HCT116 (cell line): ENCODE results near the gene RAP1A. TPM values are rescaled to one million over a fixed set of nuclear protein-coding genes. Genes with fewer than 3 reads are reported as not detected.

Experiments
- ATAC-seq: fragments of 200-7000 bp; cut with Tn5 transposase; 2 replicates; pipeline ENCODE4 v1.9.1; 2020; ENCODE audit warnings: mild to moderate bottlenecking, moderate library complexity
- BruUV-seq: library from RNA; stranded (reverse); fragments of 400-500 nt; replicated peaks from 2 replicates; lab custom pipeline; 2021; lab: Mats Ljungman, UMichigan
- CTCF ChIA-PET: fragments of 300-600 bp; sonication (Branson Sonifier 250); formaldehyde crosslinking; loops from one replicate; lab custom pipeline; 2021; ENCODE audit warnings: antibody characterized with exemption; lab: Charles Lee
- POLR2A ChIA-PET: fragments of 300-600, 350-600 bp; sonication (Branson Sonifier 250); formaldehyde crosslinking; loops from one replicate; lab custom pipeline; 2021; ENCODE audit warnings: antibody characterized with exemption; lab: Charles Lee
- RAD21 ChIA-PET, 2 experiments: fragments of 300-600 bp; sonication (Branson Sonifier 250); formaldehyde crosslinking; loops; one replicate each; lab custom pipeline; 2023; ENCODE audit warnings: low total read pairs in 2 of 2; ENCODE audit not compliant: uncharacterized antibody in 2 of 2, unreplicated experiment in 2 of 2, low non-redundant PET in 1 of 2; lab: Charles Lee
- DNase-seq: peaks from one replicate; pipeline ENCODE4 v3.0.0-alpha.2; 2010; ENCODE audit warnings: low read depth, low spot score
- H2AFZ ChIP-seq: fragments of 200-600 bp; shearing (Covaris generic), sonication (generic); 2 replicates; pipeline ENCODE4 v1.6.1; 2017; ENCODE audit warnings: low read depth, mixed run types, mixed read lengths, antibody characterized with exemption, low read length; ENCODE audit not compliant: poor library complexity, severe bottlenecking
- H3K27ac ChIP-seq: 2 replicates; pipeline ENCODE4 v1.5.1; 2012; ENCODE audit warnings: low read depth, low read length
- H3K27me3 ChIP-seq: fragments of 200-600 bp; sonication (generic); 2 replicates; pipeline ENCODE4 v1.6.1; 2016; ENCODE audit warnings: mixed run types, low read length, mixed read lengths; ENCODE audit not compliant: insufficient read depth
- H3K36me3 ChIP-seq, 2 experiments: fragments of 200-500 bp in 1 of 2; fragments of 200-600 bp in 1 of 2; sonication (Bioruptor generic) in 1 of 2; sonication (generic) in 1 of 2; 2 replicates each; pipeline versions ENCODE4 v1.5.1 to v1.6.1; 2014 to 2016; ENCODE audit warnings: low read length in 2 of 2, inconsistent platforms in 1 of 2, mixed read lengths in 1 of 2, mixed run types in 1 of 2; ENCODE audit not compliant: insufficient read depth in 2 of 2, control insufficient read depth in 1 of 2
- H3K4me1 ChIP-seq, 2 experiments: fragments of 200-600 bp in 1 of 2; sonication (generic) in 1 of 2; 2 replicates each; pipeline versions ENCODE4 v1.5.1 to v1.6.1; 2012 to 2017; ENCODE audit warnings: low read length in 2 of 2, inconsistent platforms in 1 of 2, mild to moderate bottlenecking in 1 of 2, mixed read lengths in 1 of 2, mixed run types in 1 of 2, moderate library complexity in 1 of 2; ENCODE audit not compliant: insufficient read depth in 2 of 2, control insufficient read depth in 1 of 2
- H3K4me2 ChIP-seq: fragments of 200-600 bp; sonication (generic); 2 replicates; pipeline ENCODE4 v1.6.1; 2017; ENCODE audit warnings: mixed run types, low read length, mixed read lengths
- H3K4me3 ChIP-seq, 2 experiments: fragments of 200-600 bp in 1 of 2; sonication (generic) in 1 of 2; replicated peaks in 1 of 2; 2 replicates each; pipeline ENCODE4 v1.5.1; 2011 to 2016; ENCODE audit warnings: low read length in 2 of 2, control low read depth in 1 of 2, low read depth in 1 of 2, mild to moderate bottlenecking in 1 of 2, mixed read lengths in 1 of 2, mixed run types in 1 of 2
- H3K79me2 ChIP-seq: fragments of 200-600 bp; sonication (generic); 2 replicates; pipeline ENCODE4 v1.6.1; 2017; ENCODE audit warnings: mild to moderate bottlenecking, mixed run types, low read length, moderate library complexity, mixed read lengths; ENCODE audit not compliant: insufficient read depth
- H3K9ac ChIP-seq: fragments of 200-600 bp; sonication (generic); 2 replicates; pipeline ENCODE4 v1.6.1; 2016; ENCODE audit warnings: low read length, mixed read lengths
- H3K9me2 ChIP-seq: fragments of 200-600 bp; sonication (generic), shearing (Covaris generic); 2 replicates; pipeline ENCODE4 v1.6.1; 2017; ENCODE audit warnings: mixed run types, mild to moderate bottlenecking, moderate library complexity; ENCODE audit not compliant: insufficient read depth
- H3K9me3 ChIP-seq, 2 experiments: fragments of 200-500 bp in 1 of 2; fragments of 200-600 bp in 1 of 2; sonication (Bioruptor generic) in 1 of 2; sonication (generic) in 1 of 2; 2 replicates each; pipeline ENCODE4 v1.6.1; 2014 to 2017; ENCODE audit warnings: low read length in 2 of 2, mixed read lengths in 2 of 2, inconsistent platforms in 1 of 2, low read depth in 1 of 2, mild to moderate bottlenecking in 1 of 2, mixed run types in 1 of 2, moderate library complexity in 1 of 2; ENCODE audit not compliant: control insufficient read depth in 1 of 2, insufficient read depth in 1 of 2
- H4K20me1 ChIP-seq: fragments of 200-600 bp; sonication (generic), shearing (Covaris generic); 2 replicates; pipeline ENCODE4 v1.6.1; 2017; ENCODE audit warnings: mixed run types, mild to moderate bottlenecking, moderate library complexity; ENCODE audit not compliant: insufficient read depth
- CBX3 ChIP-seq: IDR thresholded peaks from 2 replicates; pipeline ENCODE4 v1.6.1; 2012; ENCODE audit warnings: low read depth
- CEBPB ChIP-seq: IDR thresholded peaks from 2 replicates; pipeline ENCODE4 v1.6.1; 2012; ENCODE audit warnings: low read depth
- EGR1 ChIP-seq: IDR thresholded peaks from 2 replicates; pipeline ENCODE4 v1.6.1; 2012; ENCODE audit warnings: low read depth
- EZH2 ChIP-seq: fragments of 200-600 bp; sonication (generic); IDR thresholded peaks from 2 replicates; pipeline ENCODE4 v1.6.1; 2017; ENCODE audit warnings: antibody characterized with exemption, mixed run types
- EZH2phosphoT487 ChIP-seq: fragments of 200-600 bp; IDR thresholded peaks from 2 replicates; pipeline ENCODE4 v1.6.1; 2018; ENCODE audit warnings: antibody characterized with exemption, borderline replicate concordance
- FOSL1 ChIP-seq: IDR thresholded peaks from 2 replicates; pipeline ENCODE4 v1.6.1; 2012; ENCODE audit warnings: low read depth
- JUND ChIP-seq: IDR thresholded peaks from 2 replicates; pipeline ENCODE4 v1.6.1; 2012
- POLR2AphosphoS5 ChIP-seq: IDR thresholded peaks from 2 replicates; pipeline ENCODE4 v1.6.1; 2011; ENCODE audit warnings: mild to moderate bottlenecking, low read depth, low read length, moderate library complexity
- RAD21 ChIP-seq: IDR thresholded peaks from 2 replicates; pipeline ENCODE4 v1.6.1; 2012; ENCODE audit warnings: low read depth, mild to moderate bottlenecking
- SIN3A ChIP-seq: IDR thresholded peaks from 2 replicates; pipeline ENCODE4 v1.6.1; 2012; ENCODE audit warnings: low read depth
- SP1 ChIP-seq: IDR thresholded peaks from 2 replicates; pipeline ENCODE4 v1.6.1; 2012; ENCODE audit warnings: low read depth
- TCF7L2 ChIP-seq: IDR thresholded peaks from 2 replicates; pipeline ENCODE4 v1.7.0; 2011; ENCODE audit warnings: borderline replicate concordance, inconsistent platforms; ENCODE audit not compliant: insufficient read depth, insufficient read length; ENCODE audit errors: extremely low read depth
- ZFX ChIP-seq: fragments of 450-650 bp; IDR thresholded peaks from 2 replicates; pipeline ENCODE4 v1.6.1; 2017
- intact Hi-C: fragments of 100-400 bp; cut with micrococcal nuclease; formaldehyde crosslinking; loops from 2 replicates; pipeline ENCODE4 v1.10.0; 2022
- total RNA-seq: library from RNA; stranded (reverse); gene quantifications from one replicate; pipeline ENCODE4 v1.2.1, GENCODE V29; 2021; ENCODE audit not compliant: unreplicated experiment
- TF ChIP-seq, protein P1 (sequence below), 3 experiments: fragments of 200-600 bp in 1 of 3; sonication (generic) in 1 of 3; IDR thresholded peaks in 2 of 3; conservative IDR thresholded peaks in 1 of 3; 2 replicates each; pipeline ENCODE4 v1.5.1; 2012 to 2017; ENCODE audit warnings: low read depth in 2 of 3, low read length in 2 of 3, antibody characterized with exemption in 1 of 3, borderline replicate concordance in 1 of 3, control low read depth in 1 of 3, mild to moderate bottlenecking in 1 of 3, mixed read lengths in 1 of 3, mixed run types in 1 of 3, moderate library complexity in 1 of 3; ENCODE audit not compliant: insufficient read depth in 1 of 3
- TF ChIP-seq, protein P2 (sequence below): IDR thresholded peaks from 2 replicates; pipeline ENCODE4 v1.6.1; 2012; ENCODE audit warnings: low read depth
- TF ChIP-seq, protein P3 (sequence below): IDR thresholded peaks from 2 replicates; pipeline ENCODE4 v1.6.1; 2011; ENCODE audit warnings: mild to moderate bottlenecking, low read length, moderate library complexity; ENCODE audit not compliant: insufficient replicate concordance; ENCODE audit errors: extremely low read depth
- TF ChIP-seq, protein P4 (sequence below): IDR thresholded peaks from 2 replicates; pipeline ENCODE4 v1.6.1; 2012
- TF ChIP-seq, protein P5 (sequence below): IDR thresholded peaks from 2 replicates; pipeline ENCODE4 v1.6.1; 2012

Gene RAP1A
- total RNA-seq, 1 experiment from 2014 or later: 46.2 TPM

DNA sequence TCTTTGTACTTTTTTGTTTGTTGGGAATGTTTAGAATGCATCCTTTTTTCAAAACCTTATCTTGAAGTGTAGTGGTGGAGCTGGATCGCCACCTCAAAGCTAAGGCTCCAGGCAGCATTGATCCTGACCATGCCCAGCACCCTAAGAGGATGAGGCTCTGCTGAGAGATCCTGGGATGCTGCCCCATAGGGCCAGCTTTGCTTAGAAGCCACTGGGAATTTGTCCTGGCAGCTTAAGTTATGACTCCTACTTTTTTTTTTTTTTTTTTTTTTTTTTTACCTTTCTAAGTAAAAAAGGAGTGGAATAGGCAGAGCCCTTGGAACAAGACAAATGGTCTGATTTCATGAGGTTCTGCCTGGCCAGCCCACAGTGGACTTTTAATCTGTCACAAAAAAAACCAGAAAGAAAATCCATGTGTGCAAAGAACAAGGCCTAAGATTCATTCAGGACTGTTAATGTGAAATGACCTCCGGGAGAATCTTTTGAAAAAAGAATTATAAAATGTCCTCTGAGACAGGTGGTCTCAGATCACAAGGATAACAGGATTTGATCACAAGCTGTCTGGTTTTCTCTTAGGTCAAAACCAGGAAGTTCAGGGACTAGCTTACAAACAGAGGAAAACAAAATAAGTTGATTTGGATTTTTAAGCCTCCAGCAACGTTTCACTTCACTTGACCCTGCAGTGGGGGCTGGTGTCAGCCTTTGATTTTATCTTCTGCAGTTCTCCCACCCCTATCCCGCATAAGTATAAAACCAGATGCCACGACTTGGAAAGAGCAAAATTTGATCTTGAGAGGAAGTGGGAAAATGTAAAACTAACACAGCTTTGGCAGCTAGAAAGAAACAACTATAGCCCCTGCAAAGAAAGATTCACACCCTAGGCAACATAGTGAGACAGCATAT, 25.9 kb upstream of the RAP1A start:
- ChIA-PET POLR2A (interaction anchor here (0.6 to 1.1 kb wide), 2 partner anchors 24 to 30 kb away, joined by 3 read pairs; no protein-coding TSS in a partner anchor), CTCF (interaction anchor here (1.1 to 1.7 kb wide), 3 partner anchors 22 to 705 kb away, joined by 3 to 5 read pairs (median 4); no protein-coding TSS in a partner anchor), RAD21 (no interaction called here)
- Histone ChIP-seq H3K9me3 (no peaks in the 10 kb centered on the region), H3K4me1 (peaks cover 20 to 24% of the 10 kb centered on the region in 2 experiments), H3K79me2 (no peaks in the 10 kb centered on the region), H3K9me2 (no peaks in the 10 kb centered on the region), H3K27ac (peak overlapping the region; percentile 40; the same call in 1 of the 2 replicates), H3K27me3 (no peaks in the 10 kb centered on the region), H3K4me3 (peak overlapping the region; percentile 0 to 41; a peak in 2 of 4 replicates), H3K4me2 (peak overlapping the region; percentile 78), H2AFZ (peak overlapping the region; percentile 88), H3K36me3 (no peaks in the 10 kb centered on the region), H3K9ac (peak overlapping the region; percentile 24), H4K20me1 (no peaks in the 10 kb centered on the region)
- ATAC-seq (peak; percentile 35), DNase-seq (no peak)
- intact Hi-C loops: no loop called here
- BruUV-seq: no TSS peak
- TF ChIP-seq, protein P1, sequence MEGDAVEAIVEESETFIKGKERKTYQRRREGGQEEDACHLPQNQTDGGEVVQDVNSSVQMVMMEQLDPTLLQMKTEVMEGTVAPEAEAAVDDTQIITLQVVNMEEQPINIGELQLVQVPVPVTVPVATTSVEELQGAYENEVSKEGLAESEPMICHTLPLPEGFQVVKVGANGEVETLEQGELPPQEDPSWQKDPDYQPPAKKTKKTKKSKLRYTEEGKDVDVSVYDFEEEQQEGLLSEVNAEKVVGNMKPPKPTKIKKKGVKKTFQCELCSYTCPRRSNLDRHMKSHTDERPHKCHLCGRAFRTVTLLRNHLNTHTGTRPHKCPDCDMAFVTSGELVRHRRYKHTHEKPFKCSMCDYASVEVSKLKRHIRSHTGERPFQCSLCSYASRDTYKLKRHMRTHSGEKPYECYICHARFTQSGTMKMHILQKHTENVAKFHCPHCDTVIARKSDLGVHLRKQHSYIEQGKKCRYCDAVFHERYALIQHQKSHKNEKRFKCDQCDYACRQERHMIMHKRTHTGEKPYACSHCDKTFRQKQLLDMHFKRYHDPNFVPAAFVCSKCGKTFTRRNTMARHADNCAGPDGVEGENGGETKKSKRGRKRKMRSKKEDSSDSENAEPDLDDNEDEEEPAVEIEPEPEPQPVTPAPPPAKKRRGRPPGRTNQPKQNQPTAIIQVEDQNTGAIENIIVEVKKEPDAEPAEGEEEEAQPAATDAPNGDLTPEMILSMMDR (IDR thresholded peaks at IDR 0.05 in 2 of 3, conservative IDR thresholded peaks at IDR 0.05 in 1 of 3; ENCODE audit: borderline replicate concordance in 1 of 3, insufficient read depth in 1 of 3, low read depth in 2 of 3, low read length in 2 of 3): no peak
- TF ChIP-seq POLR2AphosphoS5 (no peak), FOSL1 (no peak), SP1 (no peak), SIN3A (no peak), ZFX (no peak), RAD21 (no peak), CEBPB (no peak), EZH2 (no peak), JUND (no peak), CBX3 (no peak), TCF7L2 (no peak), EGR1 (no peak), EZH2phosphoT487 (no peak)
- TF ChIP-seq, protein P2, sequence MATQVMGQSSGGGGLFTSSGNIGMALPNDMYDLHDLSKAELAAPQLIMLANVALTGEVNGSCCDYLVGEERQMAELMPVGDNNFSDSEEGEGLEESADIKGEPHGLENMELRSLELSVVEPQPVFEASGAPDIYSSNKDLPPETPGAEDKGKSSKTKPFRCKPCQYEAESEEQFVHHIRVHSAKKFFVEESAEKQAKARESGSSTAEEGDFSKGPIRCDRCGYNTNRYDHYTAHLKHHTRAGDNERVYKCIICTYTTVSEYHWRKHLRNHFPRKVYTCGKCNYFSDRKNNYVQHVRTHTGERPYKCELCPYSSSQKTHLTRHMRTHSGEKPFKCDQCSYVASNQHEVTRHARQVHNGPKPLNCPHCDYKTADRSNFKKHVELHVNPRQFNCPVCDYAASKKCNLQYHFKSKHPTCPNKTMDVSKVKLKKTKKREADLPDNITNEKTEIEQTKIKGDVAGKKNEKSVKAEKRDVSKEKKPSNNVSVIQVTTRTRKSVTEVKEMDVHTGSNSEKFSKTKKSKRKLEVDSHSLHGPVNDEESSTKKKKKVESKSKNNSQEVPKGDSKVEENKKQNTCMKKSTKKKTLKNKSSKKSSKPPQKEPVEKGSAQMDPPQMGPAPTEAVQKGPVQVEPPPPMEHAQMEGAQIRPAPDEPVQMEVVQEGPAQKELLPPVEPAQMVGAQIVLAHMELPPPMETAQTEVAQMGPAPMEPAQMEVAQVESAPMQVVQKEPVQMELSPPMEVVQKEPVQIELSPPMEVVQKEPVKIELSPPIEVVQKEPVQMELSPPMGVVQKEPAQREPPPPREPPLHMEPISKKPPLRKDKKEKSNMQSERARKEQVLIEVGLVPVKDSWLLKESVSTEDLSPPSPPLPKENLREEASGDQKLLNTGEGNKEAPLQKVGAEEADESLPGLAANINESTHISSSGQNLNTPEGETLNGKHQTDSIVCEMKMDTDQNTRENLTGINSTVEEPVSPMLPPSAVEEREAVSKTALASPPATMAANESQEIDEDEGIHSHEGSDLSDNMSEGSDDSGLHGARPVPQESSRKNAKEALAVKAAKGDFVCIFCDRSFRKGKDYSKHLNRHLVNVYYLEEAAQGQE: no peak
- TF ChIP-seq, protein P3, sequence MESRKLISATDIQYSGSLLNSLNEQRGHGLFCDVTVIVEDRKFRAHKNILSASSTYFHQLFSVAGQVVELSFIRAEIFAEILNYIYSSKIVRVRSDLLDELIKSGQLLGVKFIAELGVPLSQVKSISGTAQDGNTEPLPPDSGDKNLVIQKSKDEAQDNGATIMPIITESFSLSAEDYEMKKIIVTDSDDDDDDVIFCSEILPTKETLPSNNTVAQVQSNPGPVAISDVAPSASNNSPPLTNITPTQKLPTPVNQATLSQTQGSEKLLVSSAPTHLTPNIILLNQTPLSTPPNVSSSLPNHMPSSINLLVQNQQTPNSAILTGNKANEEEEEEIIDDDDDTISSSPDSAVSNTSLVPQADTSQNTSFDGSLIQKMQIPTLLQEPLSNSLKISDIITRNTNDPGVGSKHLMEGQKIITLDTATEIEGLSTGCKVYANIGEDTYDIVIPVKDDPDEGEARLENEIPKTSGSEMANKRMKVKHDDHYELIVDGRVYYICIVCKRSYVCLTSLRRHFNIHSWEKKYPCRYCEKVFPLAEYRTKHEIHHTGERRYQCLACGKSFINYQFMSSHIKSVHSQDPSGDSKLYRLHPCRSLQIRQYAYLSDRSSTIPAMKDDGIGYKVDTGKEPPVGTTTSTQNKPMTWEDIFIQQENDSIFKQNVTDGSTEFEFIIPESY: no peak
- TF ChIP-seq, protein P4, sequence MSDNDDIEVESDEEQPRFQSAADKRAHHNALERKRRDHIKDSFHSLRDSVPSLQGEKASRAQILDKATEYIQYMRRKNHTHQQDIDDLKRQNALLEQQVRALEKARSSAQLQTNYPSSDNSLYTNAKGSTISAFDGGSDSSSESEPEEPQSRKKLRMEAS: no peak
- TF ChIP-seq, protein P5, sequence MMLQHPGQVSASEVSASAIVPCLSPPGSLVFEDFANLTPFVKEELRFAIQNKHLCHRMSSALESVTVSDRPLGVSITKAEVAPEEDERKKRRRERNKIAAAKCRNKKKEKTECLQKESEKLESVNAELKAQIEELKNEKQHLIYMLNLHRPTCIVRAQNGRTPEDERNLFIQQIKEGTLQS: no peak
